ENCODE data around the gene GORAB.

GORAB gene

DNA sequence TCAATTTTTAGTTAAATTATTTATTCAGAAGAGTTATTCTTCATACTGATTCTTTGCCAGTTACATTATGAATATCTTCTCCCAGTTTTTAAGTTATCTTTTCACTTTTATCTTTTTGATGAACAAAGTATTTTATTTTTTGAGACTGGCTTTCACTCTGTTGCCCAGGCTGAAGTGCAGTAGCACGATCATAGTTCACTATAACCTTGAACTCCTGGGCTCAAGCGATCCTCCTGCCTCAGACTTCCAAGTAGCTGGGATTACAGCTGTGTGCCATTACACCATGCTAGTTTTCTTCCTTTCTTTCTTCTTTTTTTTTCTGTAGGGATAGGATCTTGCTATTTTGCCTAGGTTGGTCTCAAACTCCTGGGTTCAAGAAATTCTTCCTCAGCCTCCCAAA lies 3.5 kb downstream of the GORAB start:
- Histone ChIP-seq H3K9me2 (replicated peaks; ENCODE audit: insufficient read depth, low read length) (no peaks in the 10 kb centered on the region), H2AFZ (ENCODE audit: low read depth, low read length, severe bottlenecking) (no peak overlapping the region), H3K9me3 (ENCODE audit: insufficient read depth, low read length) (no peaks in the 10 kb centered on the region), H3K9ac (ENCODE audit: low read length) (no peak overlapping the region), H3K79me2 (ENCODE audit: insufficient read depth, low read length) (peaks cover 58% of the 10 kb centered on the region), H3K27me3 (ENCODE audit: low read length) (no peaks in the 10 kb centered on the region), H3K4me2 (ENCODE audit: low read depth, low read length, poor library complexity, severe bottlenecking) (no peak overlapping the region), H3K27ac (ENCODE audit: low read depth, low read length) (no peak overlapping the region), H4K20me1 (ENCODE audit: low read depth, low read length) (no peaks in the 10 kb centered on the region), H3K4me3 (ENCODE audit: insufficient read depth, low read length, poor library complexity, severe bottlenecking) (no peak overlapping the region), H3F3A (ENCODE audit: insufficient read depth) (0 out of 2 replicates have a peak, but pooled peaks cover 4% of the 10 kb centered on the region), H3K36me3 (ENCODE audit: low read length) (peaks cover 21% of the 10 kb centered on the region; the same call in 1 of the 2 replicates)
- TF ChIP-seq EZH2phosphoT487 (conservative IDR thresholded peaks at IDR 0.05; ENCODE audit: low read length): no peak
- no peak for TF ChIP-seq CTCF (IDR thresholded peaks at IDR 0.05; ENCODE audit: insufficient read depth, low read length, poor library complexity, severe bottlenecking)

DNA sequence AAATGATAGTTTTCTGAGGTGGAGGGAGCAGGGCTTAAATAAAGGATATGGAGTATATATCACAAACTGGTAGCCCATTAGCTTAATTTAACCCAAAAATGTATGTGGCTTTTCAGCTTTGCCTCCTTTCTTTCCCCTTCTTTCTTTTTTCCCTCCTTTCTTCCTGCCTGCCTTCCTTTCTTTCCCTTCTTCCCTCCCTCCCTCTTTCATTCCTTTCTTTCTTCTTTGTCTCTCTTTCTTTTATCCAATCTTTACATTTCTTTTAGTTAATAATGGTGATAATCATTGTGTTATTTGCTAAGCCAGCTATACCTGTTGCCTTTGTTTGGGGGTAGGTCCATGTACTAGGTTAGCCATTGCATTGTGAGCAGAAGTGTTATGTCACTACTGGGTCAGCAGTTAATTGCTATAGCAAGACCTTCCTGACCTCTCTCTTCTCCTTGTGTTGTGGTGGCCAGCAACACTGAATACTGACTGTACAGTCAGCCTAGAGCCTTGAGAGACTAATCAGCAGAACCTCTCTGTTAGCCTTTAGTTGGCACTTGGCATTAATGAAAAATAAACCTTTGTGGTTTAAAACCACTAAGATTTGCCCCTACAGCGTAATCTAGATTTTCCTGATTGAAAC lies 5.1 kb downstream of the GORAB start:
- H3K27me3 ChIP-seq (ENCODE audit: low read length): no peaks in the 10 kb centered on the region
- no peaks in the 10 kb centered on the region for H3K9me3 ChIP-seq (ENCODE audit: insufficient read depth, low read length)
- peaks cover 58% of the 10 kb centered on the region for H3K79me2 ChIP-seq (ENCODE audit: insufficient read depth, low read length)
- H4K20me1 ChIP-seq (ENCODE audit: low read depth, low read length): no peaks in the 10 kb centered on the region
- H3K9ac ChIP-seq (ENCODE audit: low read length): no peak overlapping the region
- no peak overlapping the region for H3K27ac ChIP-seq (ENCODE audit: low read depth, low read length)
- H3F3A ChIP-seq (ENCODE audit: insufficient read depth): no peaks in the 10 kb centered on the region
- TF ChIP-seq EZH2phosphoT487 (conservative IDR thresholded peaks at IDR 0.05; ENCODE audit: low read length) (no peak), CTCF (IDR thresholded peaks at IDR 0.05; ENCODE audit: insufficient read depth, low read length, poor library complexity, severe bottlenecking) (no peak)
- H3K4me3 ChIP-seq (ENCODE audit: insufficient read depth, low read length, poor library complexity, severe bottlenecking): no peak overlapping the region
- no peak overlapping the region for H2AFZ ChIP-seq (ENCODE audit: low read depth, low read length, severe bottlenecking)
- no peaks in the 10 kb centered on the region for H3K9me2 ChIP-seq (replicated peaks; ENCODE audit: insufficient read depth, low read length)
- H3K36me3 ChIP-seq (ENCODE audit: low read length): peaks cover 24% of the 10 kb centered on the region; the same call in 1 of the 2 replicates
- no peak overlapping the region for H3K4me2 ChIP-seq (ENCODE audit: low read depth, low read length, poor library complexity, severe bottlenecking)

DNA sequence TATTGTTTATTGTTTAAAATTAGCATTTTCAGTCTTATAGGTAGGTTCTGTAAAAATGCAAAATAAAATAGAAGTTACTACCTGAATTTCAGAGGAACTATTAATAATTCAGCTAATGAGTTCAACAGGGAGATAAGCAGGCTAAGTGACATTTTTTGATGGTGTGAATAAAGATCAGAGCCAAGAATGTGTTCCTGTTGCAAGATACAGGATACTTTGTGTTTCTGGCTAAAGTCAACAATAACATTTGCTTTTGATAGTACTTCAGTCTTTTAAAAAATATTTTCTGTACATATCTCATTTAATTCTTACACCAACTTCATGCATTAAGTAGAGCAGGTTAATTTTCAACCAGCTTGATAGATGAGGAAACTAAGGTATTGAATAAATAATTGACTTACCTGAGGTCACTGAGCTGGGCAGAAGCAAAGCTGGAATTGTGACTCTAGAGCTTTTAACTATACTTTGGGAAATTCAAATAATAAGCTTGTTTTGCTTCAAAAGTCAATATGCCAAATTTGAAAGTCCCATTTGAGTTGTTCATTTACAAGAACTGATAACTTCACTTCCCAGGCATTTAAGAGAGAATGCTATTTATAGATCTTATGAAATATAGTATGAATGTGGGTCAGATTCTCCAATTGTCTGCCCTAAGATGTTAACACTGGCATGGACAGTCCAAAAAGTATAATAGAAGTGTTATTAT lies 6.0 kb downstream of the GORAB start:
- Histone ChIP-seq H3K9me3 (ENCODE audit: insufficient read depth, low read length) (no peaks in the 10 kb centered on the region), H4K20me1 (ENCODE audit: low read depth, low read length) (no peaks in the 10 kb centered on the region), H3K79me2 (ENCODE audit: insufficient read depth, low read length) (peaks cover 50% of the 10 kb centered on the region), H3K4me2 (ENCODE audit: low read depth, low read length, poor library complexity, severe bottlenecking) (no peak overlapping the region), H3F3A (ENCODE audit: insufficient read depth) (no peaks in the 10 kb centered on the region), H3K36me3 (ENCODE audit: low read length) (peaks cover 33% of the 10 kb centered on the region), H3K27me3 (ENCODE audit: low read length) (no peaks in the 10 kb centered on the region), H3K9me2 (replicated peaks; ENCODE audit: insufficient read depth, low read length) (no peaks in the 10 kb centered on the region), H3K27ac (ENCODE audit: low read depth, low read length) (no peak overlapping the region), H3K9ac (ENCODE audit: low read length) (no peak overlapping the region), H3K4me3 (ENCODE audit: insufficient read depth, low read length, poor library complexity, severe bottlenecking) (no peak overlapping the region), H2AFZ (ENCODE audit: low read depth, low read length, severe bottlenecking) (no peak overlapping the region)
- TF ChIP-seq CTCF (IDR thresholded peaks at IDR 0.05; ENCODE audit: insufficient read depth, low read length, poor library complexity, severe bottlenecking) (no peak), EZH2phosphoT487 (conservative IDR thresholded peaks at IDR 0.05; ENCODE audit: low read length) (no peak)

Data from SU-DHL-6 (cell line).